H7 (cell line): ENCODE data around the gene KCNH4. TPM values are rescaled to one million over a fixed set of nuclear protein-coding genes. Genes with fewer than 3 reads are reported as not detected.
"Not testable (repeated sequence)": the region's sequence is repeated elsewhere in the genome, so short reads cannot be mapped to it uniquely, and the experiment has no call there.

Experiments
- DNase-seq: peaks from one replicate; pipeline ENCODE4 v3.0.0; 2012
- H3K27me3 ChIP-seq: 2 replicates; pipeline ENCODE4 v1.6.0; 2011; ENCODE audit warnings: mild to moderate bottlenecking, low read length; ENCODE audit not compliant: control insufficient read depth, insufficient read depth
- H3K36me3 ChIP-seq: replicated peaks from 2 replicates; pipeline ENCODE4 v1.5.1; 2011; ENCODE audit warnings: low read length; ENCODE audit not compliant: control insufficient read depth, insufficient read depth
- H3K4me3 ChIP-seq: 2 replicates; pipeline ENCODE4 v1.5.1; 2011; ENCODE audit warnings: low read depth, mild to moderate bottlenecking, control low read depth, low read length, moderate library complexity; ENCODE audit not compliant: insufficient read depth
- total RNA-seq: library from RNA; depleted of rRNA; stranded (reverse); fragments of >200 nt; shearing (Covaris generic); gene quantifications from 2 replicates; pipeline ENCODE4 v1.2.3, GENCODE V29; 2014

KCNH4 gene
- total RNA-seq, 1 experiment from 2014 or later: 0.10 TPM

DNA sequence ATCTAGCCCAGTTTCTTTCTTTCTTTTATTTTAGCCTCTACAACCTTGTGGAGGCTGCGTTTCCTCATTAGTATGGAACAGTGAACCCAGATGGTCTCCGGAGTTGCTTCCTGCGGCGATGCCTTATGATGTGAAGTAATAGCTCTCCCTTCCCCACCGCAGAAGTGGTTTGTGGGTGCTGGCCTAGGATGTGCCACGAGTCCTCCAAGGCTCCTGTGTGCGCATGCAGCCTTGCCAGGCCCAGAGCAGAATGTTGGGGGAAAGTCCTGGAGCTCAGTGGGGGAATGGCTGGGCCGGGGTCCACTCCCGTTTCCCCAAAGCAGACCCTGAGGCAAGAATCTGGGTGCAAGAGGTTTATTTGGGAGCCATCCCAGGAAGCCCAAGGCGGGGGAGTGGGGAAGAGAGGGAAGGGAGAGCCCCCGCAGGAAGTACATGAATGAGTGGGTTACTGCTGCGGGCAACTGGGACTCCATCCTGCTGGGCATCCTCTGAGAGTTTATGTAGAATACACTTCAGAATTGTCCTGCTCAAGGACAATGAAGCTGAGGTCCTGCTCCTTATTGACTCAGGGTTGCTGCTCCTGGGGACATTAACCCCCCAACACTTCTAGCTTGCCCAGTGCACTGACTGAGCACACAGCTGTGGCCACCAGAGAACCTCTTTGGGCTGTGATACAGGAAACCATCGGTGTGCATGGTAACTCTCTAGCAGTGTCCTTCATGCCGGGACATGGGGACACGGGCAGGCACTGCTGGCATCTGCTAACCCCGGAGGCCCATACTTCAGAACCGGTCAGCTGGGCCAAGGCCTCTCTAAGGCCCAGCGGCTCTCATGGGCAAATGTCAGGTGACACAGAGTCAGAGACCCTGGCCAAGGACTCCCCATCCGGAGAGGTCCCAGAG lies 8.1 kb upstream of the KCNH4 start:
- peak; percentile 8 for DNase-seq
- no peaks in the 10 kb centered on the region for H3K36me3 ChIP-seq
- peaks cover 14% of the 10 kb centered on the region for H3K27me3 ChIP-seq
- no peak overlapping the region for H3K4me3 ChIP-seq

DNA sequence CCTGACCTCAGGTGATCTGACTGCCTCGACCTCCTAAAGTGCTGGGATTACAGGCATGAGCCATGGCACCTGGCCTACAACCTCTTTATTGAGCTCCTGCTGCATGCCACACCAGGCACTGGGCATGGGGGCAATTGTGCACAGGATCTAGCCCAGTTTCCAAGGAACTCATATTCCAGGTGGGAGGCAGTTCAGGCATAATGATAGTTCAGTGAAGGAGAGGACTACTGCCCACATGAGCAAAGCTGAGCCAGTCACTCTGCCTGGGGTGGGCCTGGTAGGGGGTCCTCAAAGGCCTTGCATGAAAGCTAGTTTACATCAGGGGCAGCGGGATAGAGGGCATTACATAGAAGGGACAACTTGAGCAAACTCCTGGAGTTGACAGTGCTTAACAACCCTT lies 6.9 kb upstream of the KCNH4 start:
- peaks cover 24% of the 10 kb centered on the region for H3K27me3 ChIP-seq
- no peak for DNase-seq
- no peaks in the 10 kb centered on the region for H3K36me3 ChIP-seq
- H3K4me3 ChIP-seq: no peak overlapping the region

DNA sequence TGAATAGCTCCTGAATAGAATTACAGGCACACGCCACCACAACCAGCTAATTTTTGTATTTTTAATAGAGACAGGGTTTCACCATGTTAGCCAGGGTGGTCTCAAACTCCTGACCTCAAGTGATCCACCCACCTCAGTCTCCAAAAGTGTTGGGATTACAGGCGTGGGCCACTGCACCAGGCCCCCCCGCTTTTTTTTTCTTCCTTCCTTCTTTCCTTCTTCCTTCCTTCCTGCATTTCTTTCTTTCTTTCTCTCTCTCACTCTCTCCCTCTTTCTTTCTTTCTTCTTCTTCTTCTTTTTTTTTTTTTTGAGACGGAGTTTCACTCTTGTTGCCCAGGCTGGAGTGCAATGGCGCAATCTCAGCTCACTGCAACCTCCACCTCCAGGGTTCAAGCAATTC lies 5.2 kb upstream of the KCNH4 start:
- not testable (repeated sequence) for H3K4me3 ChIP-seq, H3K36me3 ChIP-seq, DNase-seq
- H3K27me3 ChIP-seq: peaks cover 37% of the 10 kb centered on the region

GRCh38 chr17:42185621-42185930 lies 4.6 kb upstream of the KCNH4 start:
- no peak overlapping the region for H3K4me3 ChIP-seq
- peak; percentile 48 for DNase-seq
- H3K27me3 ChIP-seq: peaks cover 42% of the 10 kb centered on the region
- no peaks in the 10 kb centered on the region for H3K36me3 ChIP-seq

- no peaks in the 10 kb centered on the region for H3K36me3 ChIP-seq
- no peak within 1 kb of the TSS; the same call in 1 of the 2 replicates for H3K4me3 ChIP-seq
- peaks cover 46% of the 10 kb centered on the region for H3K27me3 ChIP-seq
- no peak for DNase-seq
Observed at GRCh38 chr17:42184713-42185620, 4.0 kb upstream of the KCNH4 start, which contains the start of gene HCRT. HCRT (minus strand) TSS chr17:42185452; CDS start chr17:42185365, 87 bp downstream.

DNA sequence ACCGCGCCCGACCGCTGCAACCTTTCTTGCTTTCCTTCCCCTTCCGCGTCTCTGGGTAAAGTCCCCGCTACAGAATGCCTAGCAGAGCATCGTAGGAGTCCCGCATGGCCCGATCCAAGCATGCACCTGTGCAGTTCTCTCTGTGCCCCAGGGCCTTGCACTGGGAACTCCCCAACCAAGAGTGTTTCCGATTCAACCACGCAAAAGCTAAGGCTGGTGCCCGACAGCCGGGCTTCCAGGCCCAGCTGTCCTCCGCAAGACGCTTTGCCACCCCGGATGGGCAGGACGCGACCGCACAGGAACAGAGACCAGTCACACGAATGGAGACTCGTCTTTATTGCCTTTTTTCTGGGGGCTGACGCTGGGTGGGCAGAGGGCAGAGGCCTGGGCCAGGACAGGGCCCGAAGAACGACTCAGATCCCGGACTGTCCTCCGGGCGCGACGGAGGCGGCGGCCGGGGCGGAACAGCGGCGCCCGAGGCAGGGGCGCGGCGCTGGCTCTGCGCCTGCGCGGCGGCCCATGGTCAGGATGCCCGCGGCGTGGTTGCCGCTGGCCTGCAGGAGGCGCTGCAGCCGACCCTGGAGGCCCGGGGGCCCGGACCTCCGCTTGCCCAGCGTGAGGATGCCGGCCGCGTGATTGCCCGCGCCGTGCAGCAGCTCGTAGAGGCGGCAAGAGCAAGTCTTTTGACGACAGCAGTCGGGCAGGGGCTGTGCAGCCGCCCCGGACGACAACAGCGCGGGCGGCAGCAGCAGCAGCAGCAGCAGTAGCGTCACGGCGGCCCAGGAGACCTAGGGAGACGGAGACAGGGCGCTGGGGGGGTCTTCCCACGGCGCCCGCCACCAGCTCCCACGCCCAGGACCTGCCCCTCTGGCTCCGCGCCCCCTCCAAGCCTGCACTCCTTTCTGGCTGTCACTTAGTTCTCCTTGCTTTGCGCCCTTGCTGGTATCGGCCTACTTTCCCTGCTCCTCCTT lies 3.1 kb upstream of the KCNH4 start:
- peak; percentile 99 for DNase-seq
- H3K4me3 ChIP-seq: peak overlapping the region; percentile 68
- peaks cover 46% of the 10 kb centered on the region for H3K27me3 ChIP-seq

DNA sequence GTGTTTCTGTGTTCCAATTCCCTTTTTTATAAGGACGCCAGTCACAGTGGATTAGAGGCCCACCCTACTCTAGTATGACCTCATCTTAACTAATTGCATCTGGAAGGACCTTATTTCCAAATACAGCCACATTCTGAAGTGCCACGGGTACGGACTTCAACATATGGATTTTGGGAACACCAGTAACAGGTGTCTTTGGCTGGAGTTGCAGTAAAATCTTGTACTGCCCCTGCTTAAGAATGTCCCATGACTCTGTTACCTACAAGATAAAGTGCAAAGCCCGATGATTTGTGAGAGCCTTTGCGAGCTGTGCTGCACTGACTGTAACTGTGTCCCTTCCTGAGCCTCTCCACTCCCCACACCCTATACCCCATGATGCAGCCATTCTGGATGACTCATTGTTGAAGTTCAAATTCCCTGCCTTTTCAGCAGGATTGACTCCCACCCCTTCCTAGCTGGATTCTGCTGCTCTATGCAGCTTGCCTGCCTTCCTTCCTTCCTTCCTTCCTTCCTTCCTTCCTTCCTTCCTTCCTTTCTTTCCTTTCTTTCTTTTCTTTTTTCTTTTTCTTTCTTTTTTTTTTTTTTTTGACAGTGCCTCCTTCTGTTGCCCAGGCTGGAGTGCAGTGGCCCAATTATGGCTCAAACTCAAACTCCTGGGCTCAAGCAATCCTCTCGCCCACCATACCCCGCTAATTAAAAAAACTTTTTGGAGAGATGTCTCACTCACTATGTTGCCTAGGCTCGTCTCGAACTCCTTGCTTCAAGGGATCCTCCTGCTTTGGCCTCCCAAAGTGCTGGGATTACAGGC lies 2.2 kb upstream of the KCNH4 start:
- no peaks in the 10 kb centered on the region for H3K36me3 ChIP-seq
- H3K4me3 ChIP-seq: peak overlapping the region; percentile 68
- peaks cover 47% of the 10 kb centered on the region for H3K27me3 ChIP-seq
- DNase-seq: no peak

More for the DNA sequence above, 3.1 kb upstream of the KCNH4 start:
- H3K36me3 ChIP-seq: no peaks in the 10 kb centered on the region

DNA sequence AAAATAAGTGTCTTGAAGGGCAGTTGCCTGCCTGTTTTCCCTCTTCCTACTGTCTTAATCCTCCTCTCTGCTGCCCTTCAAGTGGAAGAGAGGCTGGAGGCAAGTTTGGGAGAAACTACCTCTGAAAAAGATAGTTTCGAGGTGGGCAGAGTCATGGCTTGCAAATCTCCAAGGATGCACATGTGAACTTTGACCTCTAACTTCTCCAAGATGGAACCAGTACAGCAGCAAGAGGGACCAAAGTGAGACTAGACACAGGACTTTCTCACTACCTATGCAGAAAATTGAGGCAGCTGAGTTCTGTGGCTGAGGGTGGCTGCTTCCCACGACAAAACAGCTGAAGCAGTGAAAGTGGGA lies 887 bp upstream of the KCNH4 start:
- Histone ChIP-seq H3K27me3 (peaks cover 47% of the 10 kb centered on the region), H3K36me3 (no peaks in the 10 kb centered on the region), H3K4me3 (no peak overlapping the region)
- DNase-seq: no peak

DNA sequence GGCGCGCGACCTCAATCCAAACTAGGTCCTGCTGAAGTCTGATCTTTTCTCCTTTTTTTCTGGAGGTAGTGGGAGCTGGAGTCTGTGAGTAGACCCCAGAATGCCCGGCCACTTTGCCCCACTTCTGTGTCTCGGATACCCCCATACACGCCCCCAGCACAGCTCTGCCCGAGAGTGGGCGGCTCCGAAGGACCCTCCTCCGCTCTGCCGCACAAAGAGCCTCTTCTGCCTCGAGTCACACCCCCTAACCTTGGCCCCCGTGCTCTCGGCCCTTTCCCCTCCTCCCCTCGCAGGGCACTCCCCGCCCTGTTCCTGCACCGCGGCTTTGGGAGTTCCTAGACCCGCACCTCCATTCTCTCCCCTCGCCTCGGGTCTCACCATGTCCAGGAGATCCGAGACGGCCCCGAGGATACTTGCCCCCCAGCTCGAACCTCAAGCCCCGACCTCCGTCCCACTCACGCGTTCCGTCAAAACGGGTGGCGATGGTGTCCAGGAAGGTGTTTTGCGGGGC lies 476 bp downstream of the KCNH4 start:
- Histone ChIP-seq H3K27me3 (peaks cover 44% of the 10 kb centered on the region), H3K4me3 (peak overlapping the region; percentile 63), H3K36me3 (no peaks in the 10 kb centered on the region)
- peak; percentile 86 for DNase-seq

DNA sequence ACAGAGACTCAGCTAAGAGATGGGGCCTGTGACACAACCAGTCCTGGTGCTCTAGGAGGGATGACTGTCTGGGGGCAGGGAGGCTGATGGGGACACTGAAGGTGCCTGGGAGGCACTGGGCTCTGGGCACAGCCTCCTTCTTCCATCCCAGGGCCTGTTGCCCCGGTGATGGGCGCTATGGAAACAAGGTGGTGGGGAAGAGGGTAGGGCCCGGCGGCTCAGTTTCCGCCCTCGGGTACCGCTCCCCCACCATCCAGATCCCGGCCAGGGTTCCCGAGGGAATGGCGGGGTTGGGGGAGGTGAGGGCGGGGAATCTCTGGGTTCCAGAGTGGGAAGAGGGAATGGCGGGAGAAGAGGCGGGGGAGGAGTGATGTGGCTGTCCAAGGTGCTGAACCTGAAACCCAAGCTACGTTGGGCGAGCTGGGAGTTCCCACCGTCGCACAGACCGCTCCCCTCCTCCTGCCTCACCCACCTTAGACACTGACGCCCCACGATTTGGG lies 981 bp downstream of the KCNH4 start:
- H3K36me3 ChIP-seq: no peaks in the 10 kb centered on the region
- DNase-seq: peak; percentile 97
- peaks cover 40% of the 10 kb centered on the region for H3K27me3 ChIP-seq
- H3K4me3 ChIP-seq: peak overlapping the region; percentile 63

- DNase-seq: no peak
- Histone ChIP-seq H3K4me3 (no peak overlapping the region), H3K27me3 (peaks cover 34% of the 10 kb centered on the region), H3K36me3 (no peaks in the 10 kb centered on the region)
Observed at GRCh38 chr17:42179335-42179734, 1.6 kb downstream of the KCNH4 start.

GRCh38 chr17:42178817-42179216 lies 2.1 kb downstream of the KCNH4 start:
- Histone ChIP-seq H3K27me3 (peaks cover 32% of the 10 kb centered on the region), H3K36me3 (no peaks in the 10 kb centered on the region), H3K4me3 (no peak overlapping the region)
- DNase-seq: no peak

DNA sequence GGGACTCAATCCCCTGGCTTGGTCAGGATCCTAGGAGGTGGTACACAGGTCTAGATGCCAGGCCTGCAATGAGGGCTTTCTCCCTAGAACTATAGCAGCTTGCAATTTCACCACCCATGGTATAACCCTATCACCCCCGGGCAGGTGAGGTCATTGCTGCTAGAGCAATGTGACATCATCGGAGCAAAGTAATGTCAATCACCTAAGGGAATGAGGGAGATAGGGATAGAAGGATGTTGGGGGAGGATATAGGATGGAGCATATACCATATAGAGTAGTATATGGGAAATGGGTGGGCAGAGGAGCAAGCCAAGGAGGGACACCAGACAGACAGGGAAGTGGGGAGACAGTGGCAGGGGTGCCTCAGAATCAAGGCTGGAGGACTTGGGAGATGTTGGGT lies 3.3 kb downstream of the KCNH4 start:
- no peak for DNase-seq
- H3K4me3 ChIP-seq: no peak overlapping the region
- peaks cover 22% of the 10 kb centered on the region for H3K27me3 ChIP-seq
- no peaks in the 10 kb centered on the region for H3K36me3 ChIP-seq
